Measurements from ENCODE around the gene KCNMA1. TPM values are rescaled to one million over a fixed set of nuclear protein-coding genes. Genes with fewer than 3 reads are reported as not detected.

KCNMA1 gene
- polyA plus RNA-seq, 1 donor from 2014 or later: 60.8 TPM

DNA sequence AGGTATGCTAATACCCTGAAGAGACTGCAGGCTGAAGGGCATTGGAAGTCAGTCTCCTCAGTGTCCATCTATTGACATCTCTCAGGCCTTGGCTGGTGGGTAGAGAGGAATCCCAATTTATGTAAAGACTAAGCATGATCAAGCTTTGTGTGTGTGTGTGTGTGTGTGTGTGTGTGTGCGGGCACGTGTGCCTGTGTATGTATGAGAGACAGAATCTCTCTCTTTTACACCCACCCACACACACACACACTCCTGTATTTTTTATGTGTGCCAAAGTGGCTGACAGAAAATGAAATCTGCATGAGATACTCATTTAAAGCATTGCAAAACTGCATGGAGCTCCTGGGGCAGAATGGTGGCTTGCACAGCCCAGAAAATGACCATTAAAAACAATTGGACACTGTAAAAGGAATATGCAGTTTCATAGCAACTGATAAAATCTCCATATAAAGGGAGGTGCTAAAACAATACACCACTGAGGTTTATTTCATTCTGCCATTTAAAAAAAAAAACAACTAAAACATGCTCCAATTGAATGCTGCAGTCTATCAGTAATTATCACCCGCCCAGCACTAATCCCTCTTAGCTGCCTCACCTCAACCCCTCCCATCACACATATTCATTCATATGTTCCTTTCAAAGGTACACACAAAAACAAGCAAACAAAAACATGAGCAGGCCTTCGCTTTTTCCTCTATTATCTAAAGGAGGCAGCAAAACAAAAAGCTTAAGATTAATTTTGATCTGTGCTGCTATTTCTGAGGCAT is 385.0 kb downstream of the KCNMA1 start:
- Histone ChIP-seq H3K4me2 (ENCODE audit: low read length) (peak overlapping the region; percentile 32), H3K36me3 (ENCODE audit: insufficient read depth, low read length) (no peaks in the 10 kb centered on the region), H3K27ac (ENCODE audit: low read length) (peak overlapping the region; percentile 36), H3F3A (ENCODE audit: insufficient read depth, low read length, poor library complexity, severe bottlenecking) (peaks cover 3% of the 10 kb centered on the region), H3K9me2 (ENCODE audit: insufficient read depth, low read length) (no peaks in the 10 kb centered on the region), H2AFZ (ENCODE audit: low read depth, low read length) (no peak overlapping the region), H3K79me2 (replicated peaks; ENCODE audit: insufficient read depth, low read length) (no peaks in the 10 kb centered on the region), H3K9ac (ENCODE audit: low read length) (peak overlapping the region; percentile 49), H3K9me3 (ENCODE audit: low read length) (no peaks in the 10 kb centered on the region), H4K20me1 (ENCODE audit: insufficient read depth) (no peaks in the 10 kb centered on the region), H3K4me3 (ENCODE audit: low read length) (no peak overlapping the region), H3K27me3 (ENCODE audit: insufficient read depth, low read depth, low read length) (no peaks in the 10 kb centered on the region)
- TF ChIP-seq POLR2AphosphoS5 (IDR thresholded peaks at IDR 0.05) (no peak), SMC3 (conservative IDR thresholded peaks at IDR 0.05; ENCODE audit: poor library complexity) (no peak), RAD21 (conservative IDR thresholded peaks at IDR 0.05) (no peak)

DNA sequence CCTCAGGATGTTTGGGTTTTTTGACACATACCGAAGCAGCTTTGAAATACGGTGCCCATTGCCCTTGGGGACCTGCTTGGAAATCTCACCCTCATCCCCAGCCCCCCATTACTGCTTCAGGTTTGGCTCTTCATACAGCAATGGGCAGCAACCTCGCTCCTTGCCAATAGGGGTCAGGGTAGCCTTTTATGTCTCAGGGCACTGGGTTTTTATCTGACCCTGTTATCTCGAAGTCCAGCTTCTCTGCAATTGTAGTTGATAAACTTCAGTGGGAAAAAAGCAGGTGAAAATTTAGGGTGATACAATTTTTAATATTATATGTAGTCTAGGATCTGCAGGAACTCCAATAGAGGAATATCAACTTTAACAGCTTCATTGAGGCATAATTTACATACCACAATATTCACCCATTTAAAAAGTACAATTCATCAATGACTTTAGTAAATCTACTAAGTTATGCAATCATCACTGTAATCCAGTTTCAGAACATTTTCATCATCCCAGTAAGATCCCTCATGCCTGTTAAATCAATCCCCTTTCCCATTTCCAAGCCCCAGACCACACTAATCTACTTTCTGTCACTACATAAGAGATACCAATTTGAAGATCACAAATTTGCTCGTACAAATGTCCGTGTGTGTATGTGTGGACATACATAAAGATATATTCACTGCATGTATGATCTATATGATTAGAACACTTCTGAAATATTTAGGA is 386.2 kb downstream of the KCNMA1 start:
- Histone ChIP-seq H3K9me2 (ENCODE audit: insufficient read depth, low read length) (no peaks in the 10 kb centered on the region), H3K36me3 (ENCODE audit: insufficient read depth, low read length) (no peaks in the 10 kb centered on the region), H3F3A (ENCODE audit: insufficient read depth, low read length, poor library complexity, severe bottlenecking) (peaks cover 3% of the 10 kb centered on the region), H3K4me3 (ENCODE audit: low read length) (no peak overlapping the region), H3K9me3 (ENCODE audit: low read length) (no peaks in the 10 kb centered on the region), H3K9ac (ENCODE audit: low read length) (no peak overlapping the region), H4K20me1 (ENCODE audit: insufficient read depth) (no peaks in the 10 kb centered on the region), H3K79me2 (replicated peaks; ENCODE audit: insufficient read depth, low read length) (no peaks in the 10 kb centered on the region), H3K27ac (ENCODE audit: low read length) (peak overlapping the region; percentile 36), H3K4me2 (ENCODE audit: low read length) (no peak overlapping the region), H3K27me3 (ENCODE audit: insufficient read depth, low read depth, low read length) (no peaks in the 10 kb centered on the region), H2AFZ (ENCODE audit: low read depth, low read length) (no peak overlapping the region)
- TF ChIP-seq, protein P1, sequence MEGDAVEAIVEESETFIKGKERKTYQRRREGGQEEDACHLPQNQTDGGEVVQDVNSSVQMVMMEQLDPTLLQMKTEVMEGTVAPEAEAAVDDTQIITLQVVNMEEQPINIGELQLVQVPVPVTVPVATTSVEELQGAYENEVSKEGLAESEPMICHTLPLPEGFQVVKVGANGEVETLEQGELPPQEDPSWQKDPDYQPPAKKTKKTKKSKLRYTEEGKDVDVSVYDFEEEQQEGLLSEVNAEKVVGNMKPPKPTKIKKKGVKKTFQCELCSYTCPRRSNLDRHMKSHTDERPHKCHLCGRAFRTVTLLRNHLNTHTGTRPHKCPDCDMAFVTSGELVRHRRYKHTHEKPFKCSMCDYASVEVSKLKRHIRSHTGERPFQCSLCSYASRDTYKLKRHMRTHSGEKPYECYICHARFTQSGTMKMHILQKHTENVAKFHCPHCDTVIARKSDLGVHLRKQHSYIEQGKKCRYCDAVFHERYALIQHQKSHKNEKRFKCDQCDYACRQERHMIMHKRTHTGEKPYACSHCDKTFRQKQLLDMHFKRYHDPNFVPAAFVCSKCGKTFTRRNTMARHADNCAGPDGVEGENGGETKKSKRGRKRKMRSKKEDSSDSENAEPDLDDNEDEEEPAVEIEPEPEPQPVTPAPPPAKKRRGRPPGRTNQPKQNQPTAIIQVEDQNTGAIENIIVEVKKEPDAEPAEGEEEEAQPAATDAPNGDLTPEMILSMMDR (IDR thresholded peaks at IDR 0.05; ENCODE audit: poor library complexity, severe bottlenecking): peak; percentile 69
- TF ChIP-seq EP300 (conservative IDR thresholded peaks at IDR 0.05; ENCODE audit: poor library complexity, severe bottlenecking): no peak
- TF ChIP-seq EZH2 (IDR thresholded peaks at IDR 0.05; ENCODE audit: borderline replicate concordance, insufficient read depth, low read length, poor library complexity, severe bottlenecking): no peak
- no peak for TF ChIP-seq POLR2AphosphoS5 (IDR thresholded peaks at IDR 0.05)
- TF ChIP-seq, protein P2, sequence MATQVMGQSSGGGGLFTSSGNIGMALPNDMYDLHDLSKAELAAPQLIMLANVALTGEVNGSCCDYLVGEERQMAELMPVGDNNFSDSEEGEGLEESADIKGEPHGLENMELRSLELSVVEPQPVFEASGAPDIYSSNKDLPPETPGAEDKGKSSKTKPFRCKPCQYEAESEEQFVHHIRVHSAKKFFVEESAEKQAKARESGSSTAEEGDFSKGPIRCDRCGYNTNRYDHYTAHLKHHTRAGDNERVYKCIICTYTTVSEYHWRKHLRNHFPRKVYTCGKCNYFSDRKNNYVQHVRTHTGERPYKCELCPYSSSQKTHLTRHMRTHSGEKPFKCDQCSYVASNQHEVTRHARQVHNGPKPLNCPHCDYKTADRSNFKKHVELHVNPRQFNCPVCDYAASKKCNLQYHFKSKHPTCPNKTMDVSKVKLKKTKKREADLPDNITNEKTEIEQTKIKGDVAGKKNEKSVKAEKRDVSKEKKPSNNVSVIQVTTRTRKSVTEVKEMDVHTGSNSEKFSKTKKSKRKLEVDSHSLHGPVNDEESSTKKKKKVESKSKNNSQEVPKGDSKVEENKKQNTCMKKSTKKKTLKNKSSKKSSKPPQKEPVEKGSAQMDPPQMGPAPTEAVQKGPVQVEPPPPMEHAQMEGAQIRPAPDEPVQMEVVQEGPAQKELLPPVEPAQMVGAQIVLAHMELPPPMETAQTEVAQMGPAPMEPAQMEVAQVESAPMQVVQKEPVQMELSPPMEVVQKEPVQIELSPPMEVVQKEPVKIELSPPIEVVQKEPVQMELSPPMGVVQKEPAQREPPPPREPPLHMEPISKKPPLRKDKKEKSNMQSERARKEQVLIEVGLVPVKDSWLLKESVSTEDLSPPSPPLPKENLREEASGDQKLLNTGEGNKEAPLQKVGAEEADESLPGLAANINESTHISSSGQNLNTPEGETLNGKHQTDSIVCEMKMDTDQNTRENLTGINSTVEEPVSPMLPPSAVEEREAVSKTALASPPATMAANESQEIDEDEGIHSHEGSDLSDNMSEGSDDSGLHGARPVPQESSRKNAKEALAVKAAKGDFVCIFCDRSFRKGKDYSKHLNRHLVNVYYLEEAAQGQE (IDR thresholded peaks at IDR 0.05; ENCODE audit: borderline replicate concordance): no peak
- no peak for TF ChIP-seq MXI1 (conservative IDR thresholded peaks at IDR 0.05; ENCODE audit: poor library complexity, severe bottlenecking)
- TF ChIP-seq TAF1 (IDR thresholded peaks at IDR 0.05; ENCODE audit: low read depth): no peak
- TF ChIP-seq RAD21 (conservative IDR thresholded peaks at IDR 0.05): peak; percentile 74
- peak; percentile 72 for TF ChIP-seq SMC3 (conservative IDR thresholded peaks at IDR 0.05; ENCODE audit: poor library complexity)

Measured in neural cell (in vitro differentiated cells).